CD4-positive, alpha-beta T cell (primary cell): Measurements from ENCODE around the gene C2orf76. TPM values are rescaled to one million over a fixed set of nuclear protein-coding genes. Genes with fewer than 3 reads are reported as not detected.

Experiments used
- ATAC-seq: fragments of 200-7000 bp; cut with Tn5 transposase; one replicate; pipeline ENCODE4 v1.10.0; 2022; ENCODE audit warnings: mild to moderate bottlenecking; ENCODE audit not compliant: poor library complexity
- CTCF ChIA-PET: fragments of 350-600 bp; sonication (Branson Sonifier 250); formaldehyde crosslinking; loops from one replicate; lab custom pipeline; 2021; ENCODE audit warnings: antibody characterized with exemption, inconsistent platforms; lab: Charles Lee
- POLR2A ChIA-PET: fragments of 350-600 bp; sonication (Branson Sonifier 250); formaldehyde crosslinking; loops from one replicate; lab custom pipeline; 2021; ENCODE audit warnings: antibody characterized with exemption, inconsistent platforms; lab: Charles Lee
- DNase-seq, 14 experiments: peaks; one replicate each; pipeline ENCODE4 v3.0.0-alpha.2; 2013 to 2020; ENCODE audit warnings: mixed read lengths in 2 of 14
- H3K27ac ChIP-seq, 2 donors: one replicate each; pipeline versions ENCODE4 v1.5.1 to v1.7.0; 2013; ENCODE audit warnings: low read length in 2 of 2, low read depth in 1 of 2, mild to moderate bottlenecking in 1 of 2
- H3K27me3 ChIP-seq, 2 experiments: 1 replicate in 1 of 2; 2 replicates in 1 of 2; pipeline versions ENCODE4 v1.6.1 to v1.7.0; 2013; ENCODE audit warnings: low read length in 2 of 2, control low read depth in 1 of 2, mild to moderate bottlenecking in 1 of 2, moderate library complexity in 1 of 2; ENCODE audit not compliant: insufficient read depth in 2 of 2, control insufficient read depth in 1 of 2
- H3K36me3 ChIP-seq: one replicate; pipeline ENCODE4 v1.6.1; 2013; ENCODE audit warnings: low read length, control low read depth; ENCODE audit not compliant: insufficient read depth
- H3K4me1 ChIP-seq: one replicate; pipeline ENCODE4 v1.6.1; 2013; ENCODE audit warnings: low read length, control low read depth; ENCODE audit not compliant: insufficient read depth
- H3K4me3 ChIP-seq: one replicate; pipeline ENCODE4 v1.5.1; 2013; ENCODE audit warnings: mild to moderate bottlenecking, low read length, moderate library complexity
- H3K9me3 ChIP-seq, 2 experiments: 1 replicate in 1 of 2; 2 replicates in 1 of 2; pipeline versions ENCODE4 v1.6.1 to v1.7.0; 2013; ENCODE audit warnings: low read length in 2 of 2, mild to moderate bottlenecking in 2 of 2, control low read depth in 1 of 2, moderate library complexity in 1 of 2; ENCODE audit not compliant: control insufficient read depth in 1 of 2, insufficient read depth in 1 of 2
- H3K27ac Mint-ChIP-seq: one replicate; pipeline ENCODE4 v1.8.0; 2020; ENCODE audit warnings: mixed read lengths
- H3K27me3 Mint-ChIP-seq: one replicate; pipeline ENCODE4 v1.8.0; 2021; ENCODE audit warnings: mixed read lengths
- H3K36me3 Mint-ChIP-seq: one replicate; pipeline ENCODE4 v1.8.0; 2021; ENCODE audit warnings: low read depth, mixed read lengths
- H3K4me1 Mint-ChIP-seq: one replicate; pipeline ENCODE4 v1.8.0; 2021; ENCODE audit warnings: low read depth, mixed read lengths
- H3K4me3 Mint-ChIP-seq: one replicate; pipeline ENCODE4 v1.8.0; 2020; ENCODE audit warnings: mild to moderate bottlenecking, mixed read lengths
- H3K9me3 Mint-ChIP-seq: one replicate; pipeline ENCODE4 v1.8.0; 2020; ENCODE audit warnings: mixed read lengths
- CTCF ChIP-seq: fragments of 200-600 bp; IDR thresholded peaks from one replicate; pipeline ENCODE4 v1.8.0; 2022; ENCODE audit warnings: antibody characterized with exemption, mild to moderate bottlenecking
- intact Hi-C, 2 experiments: fragments of 100-400 bp; cut with DNase I in 1 of 2; cut with micrococcal nuclease in 1 of 2; formaldehyde crosslinking; loops; one replicate each; pipeline versions ENCODE4 v1.15.1 to v1.9.0; 2023 to 2025; cut with DNase I, micrococcal nuclease
- total RNA-seq, 174 experiments: library from RNA in 2 of 174; stranded (reverse) in 2 of 174; gene quantifications; one replicate each; pipeline ENCODE4 v1.2.3 and lab custom pipeline; 2021 to 2026

Gene C2orf76
- total RNA-seq, 2 experiments from 2014 or later = 2.8 to 4.5 TPM

- DNase-seq = no peak
- no peak overlapping the region for H3K4me3 Mint-ChIP-seq
- ATAC-seq = no peak
- H3K27ac Mint-ChIP-seq = no peak overlapping the region
- no peaks in the 10 kb centered on the region for H3K27me3 Mint-ChIP-seq
- H3K4me1 Mint-ChIP-seq = no peaks in the 10 kb centered on the region
- ChIA-PET CTCF (interaction anchor here (1.2 to 2.3 kb wide), 3 partner anchors 9 to 409 kb away, joined by 3 to 9 read pairs (median 4); no protein-coding TSS in a partner anchor), POLR2A (no interaction called here)
- H3K4me3 ChIP-seq = no peak overlapping the region
- H3K4me1 ChIP-seq = no peaks in the 10 kb centered on the region
- no peaks in the 10 kb centered on the region for H3K9me3 Mint-ChIP-seq
- no peaks in the 10 kb centered on the region for H3K9me3 ChIP-seq
- H3K27ac ChIP-seq = no peak overlapping the region
- H3K36me3 Mint-ChIP-seq = no peaks in the 10 kb centered on the region
- H3K36me3 ChIP-seq = no peaks in the 10 kb centered on the region
- intact Hi-C loops = no loop called here
- TF ChIP-seq CTCF = no peak
- H3K27me3 ChIP-seq = no peaks in the 10 kb centered on the region
Observed at GRCh38 chr2:119291588-119292167, 75.0 kb downstream of the C2orf76 start.

DNA sequence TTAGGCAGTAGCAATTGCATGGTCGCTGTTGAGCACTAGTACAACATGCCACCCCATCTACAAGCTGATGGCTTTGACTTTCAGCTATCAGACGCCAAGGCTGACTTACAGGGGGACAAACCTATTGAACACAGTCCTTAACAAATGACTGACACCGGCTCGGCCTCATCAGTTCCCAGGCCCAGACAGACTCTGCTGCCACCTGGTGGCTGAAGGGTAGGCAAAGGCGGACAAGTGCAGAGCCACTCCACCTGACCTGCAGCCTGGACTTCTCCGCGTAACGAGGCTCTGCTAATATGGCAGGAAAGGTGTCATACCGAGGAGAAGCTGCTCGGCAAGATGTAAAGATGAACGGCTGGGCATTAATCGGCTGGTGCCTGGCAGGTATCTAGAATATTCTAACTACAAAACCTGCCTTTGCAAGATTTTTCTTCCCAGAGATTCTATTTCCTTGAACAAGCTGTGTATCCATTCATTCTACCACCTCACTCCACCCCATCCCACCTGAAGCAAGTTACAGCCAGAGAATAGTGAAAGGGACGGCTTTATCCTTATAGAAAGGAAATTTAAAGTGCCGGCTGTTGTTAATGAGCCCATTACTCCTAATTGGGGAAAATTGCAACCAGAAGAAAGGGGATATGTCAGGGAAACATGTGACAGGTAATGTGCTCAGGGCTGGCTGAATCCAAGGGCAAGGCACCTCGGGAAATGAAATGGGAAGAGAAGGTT is 75.6 kb downstream of the C2orf76 start:
- no peak for TF ChIP-seq CTCF
- no peaks in the 10 kb centered on the region for H3K9me3 ChIP-seq
- ChIA-PET POLR2A (no interaction called here), CTCF (interaction anchor here (1.2 to 2.3 kb wide), 2 partner anchors 10 to 408 kb away, joined by 4 to 9 read pairs; no protein-coding TSS in a partner anchor)
- ATAC-seq (no peak), DNase-seq (peak in 11 of 14 experiments; percentile 51 to 75 (median 66))
- no peaks in the 10 kb centered on the region for H3K36me3 ChIP-seq
- no peaks in the 10 kb centered on the region for H3K27me3 ChIP-seq
- Mint-ChIP-seq H3K27me3 (no peaks in the 10 kb centered on the region), H3K9me3 (no peaks in the 10 kb centered on the region), H3K4me1 (no peaks in the 10 kb centered on the region), H3K36me3 (no peaks in the 10 kb centered on the region), H3K27ac (no peak overlapping the region), H3K4me3 (no peak overlapping the region)
- H3K4me3 ChIP-seq = no peak overlapping the region
- no peak overlapping the region for H3K27ac ChIP-seq
- H3K4me1 ChIP-seq = no peaks in the 10 kb centered on the region
- intact Hi-C loops = loop anchor here in 1 of 2 experiments (1.0 kb wide), 1 partner anchor 24 kb away; no protein-coding TSS in a partner anchor

- Mint-ChIP-seq H3K27ac (no peak overlapping the region), H3K9me3 (no peaks in the 10 kb centered on the region), H3K4me3 (no peak overlapping the region), H3K27me3 (no peaks in the 10 kb centered on the region), H3K4me1 (no peaks in the 10 kb centered on the region), H3K36me3 (peaks cover 4% of the 10 kb centered on the region)
- Histone ChIP-seq H3K36me3 (no peaks in the 10 kb centered on the region), H3K4me1 (no peaks in the 10 kb centered on the region), H3K9me3 (no peaks in the 10 kb centered on the region), H3K27me3 (no peaks in the 10 kb centered on the region), H3K27ac (no peak overlapping the region), H3K4me3 (no peak overlapping the region)
- TF ChIP-seq CTCF = no peak
- DNase-seq (no peak), ATAC-seq (no peak)
- intact Hi-C loops = loop anchor here in 1 of 2 experiments (1.0 kb wide), 1 partner anchor 22 kb away; no protein-coding TSS in a partner anchor
- ChIA-PET POLR2A (no interaction called here), CTCF (interaction anchor here (1.2 kb wide), 1 partner anchor 407 kb away, joined by 4 read pairs; no protein-coding TSS in a partner anchor)
Observed at GRCh38 chr2:119289642-119290041, 77.0 kb downstream of the C2orf76 start.
